Measurements from ENCODE around the gene EEF1A2. TPM values are rescaled to one million over a fixed set of nuclear protein-coding genes. Genes with fewer than 3 reads are reported as not detected.
A peak's percentile ranks its signal among the peaks of the same experiment; 100 is the strongest.

The EEF1A2 gene
- 0.44 TPM in 1 of 2 replicates, not detected in the other for total RNA-seq (2012; rRNA removed)

GRCh38 chr20:63498960-63499337, at the start of gene EEF1A2:
Gene EEF1A2, minus strand, starts transcription at chr20:63499083. Its CDS starts 1,320 bp downstream, at chr20:63497763.
- H3K4me1 ChIP-seq (ENCODE audit: control insufficient read depth, insufficient read depth, low read length), result peaks cover 7% of the 10 kb centered on the region
- no peak within 1 kb of the TSS for H3K9ac ChIP-seq (ENCODE audit: low read depth, low read length)
- peaks cover 44% of the 10 kb centered on the region for H3K27me3 ChIP-seq (ENCODE audit: control insufficient read depth, insufficient read depth, low read length)
- no peak within 1 kb of the TSS for H3K4me3 ChIP-seq (ENCODE audit: low read length)
- no peaks in the 10 kb centered on the region for H3K9me3 ChIP-seq (replicated peaks; ENCODE audit: low read length)
- H3K4me2 ChIP-seq (ENCODE audit: low read length), result peak within 1 kb of the TSS; percentile 41
- H3K36me3 ChIP-seq (ENCODE audit: insufficient read depth, low read length), result no peaks in the 10 kb centered on the region

- Histone ChIP-seq H3K36me3 (ENCODE audit: insufficient read depth, low read length) (no peaks in the 10 kb centered on the region), H3K4me1 (ENCODE audit: control insufficient read depth, insufficient read depth, low read length) (peaks cover 3% of the 10 kb centered on the region), H3K4me2 (ENCODE audit: low read length) (no peak overlapping the region), H3K9me3 (replicated peaks; ENCODE audit: low read length) (no peaks in the 10 kb centered on the region), H3K27me3 (ENCODE audit: control insufficient read depth, insufficient read depth, low read length) (peaks cover 56% of the 10 kb centered on the region), H3K9ac (ENCODE audit: low read depth, low read length) (no peak overlapping the region), H3K4me3 (ENCODE audit: low read length) (no peak overlapping the region)
Measured at GRCh38 chr20:63548542-63548941, 49.7 kb upstream of the EEF1A2 start.

GRCh38 chr20:63547725-63548480, 49.0 kb upstream of the EEF1A2 start, which contains the start of gene SRMS:
Gene SRMS, minus strand, starts transcription at chr20:63547749. Its CDS starts 286 bp downstream, at chr20:63547463.
- no peaks in the 10 kb centered on the region for H3K36me3 ChIP-seq (ENCODE audit: insufficient read depth, low read length)
- H3K9me3 ChIP-seq (replicated peaks; ENCODE audit: low read length), result no peaks in the 10 kb centered on the region
- no peak within 1 kb of the TSS for H3K9ac ChIP-seq (ENCODE audit: low read depth, low read length)
- no peak within 1 kb of the TSS for H3K4me2 ChIP-seq (ENCODE audit: low read length)
- H3K4me3 ChIP-seq (ENCODE audit: low read length), result no peak within 1 kb of the TSS
- peaks cover 54% of the 10 kb centered on the region for H3K27me3 ChIP-seq (ENCODE audit: control insufficient read depth, insufficient read depth, low read length)
- H3K4me1 ChIP-seq (ENCODE audit: control insufficient read depth, insufficient read depth, low read length), result peaks cover 3% of the 10 kb centered on the region

- Histone ChIP-seq H3K4me1 (ENCODE audit: control insufficient read depth, insufficient read depth, low read length) (peaks cover 3% of the 10 kb centered on the region), H3K9me3 (replicated peaks; ENCODE audit: low read length) (no peaks in the 10 kb centered on the region), H3K27me3 (ENCODE audit: control insufficient read depth, insufficient read depth, low read length) (peaks cover 53% of the 10 kb centered on the region), H3K9ac (ENCODE audit: low read depth, low read length) (no peak overlapping the region), H3K36me3 (ENCODE audit: insufficient read depth, low read length) (no peaks in the 10 kb centered on the region), H3K4me3 (ENCODE audit: low read length) (no peak overlapping the region), H3K4me2 (ENCODE audit: low read length) (no peak overlapping the region)
Measured at GRCh38 chr20:63546956-63547724, 48.3 kb upstream of the EEF1A2 start.

GRCh38 chr20:63546256-63546955, 47.5 kb upstream of the EEF1A2 start:
- H3K4me1 ChIP-seq (ENCODE audit: control insufficient read depth, insufficient read depth, low read length), result peaks cover 3% of the 10 kb centered on the region
- H3K9ac ChIP-seq (ENCODE audit: low read depth, low read length), result no peak overlapping the region
- H3K4me2 ChIP-seq (ENCODE audit: low read length), result no peak overlapping the region
- H3K9me3 ChIP-seq (replicated peaks; ENCODE audit: low read length), result no peaks in the 10 kb centered on the region
- H3K4me3 ChIP-seq (ENCODE audit: low read length), result no peak overlapping the region
- peaks cover 53% of the 10 kb centered on the region for H3K27me3 ChIP-seq (ENCODE audit: control insufficient read depth, insufficient read depth, low read length)
- no peaks in the 10 kb centered on the region for H3K36me3 ChIP-seq (ENCODE audit: insufficient read depth, low read length)

- no peaks in the 10 kb centered on the region for H3K36me3 ChIP-seq (ENCODE audit: insufficient read depth, low read length)
- H3K4me3 ChIP-seq (ENCODE audit: low read length), result no peak overlapping the region
- no peak overlapping the region for H3K9ac ChIP-seq (ENCODE audit: low read depth, low read length)
- peaks cover 3% of the 10 kb centered on the region for H3K4me1 ChIP-seq (ENCODE audit: control insufficient read depth, insufficient read depth, low read length)
- H3K27me3 ChIP-seq (ENCODE audit: control insufficient read depth, insufficient read depth, low read length), result peaks cover 49% of the 10 kb centered on the region
- H3K4me2 ChIP-seq (ENCODE audit: low read length), result no peak overlapping the region
- H3K9me3 ChIP-seq (replicated peaks; ENCODE audit: low read length), result no peaks in the 10 kb centered on the region
Measured at GRCh38 chr20:63545814-63546213, 46.9 kb upstream of the EEF1A2 start.

- no peak overlapping the region for H3K9ac ChIP-seq (ENCODE audit: low read depth, low read length)
- no peaks in the 10 kb centered on the region for H3K9me3 ChIP-seq (replicated peaks; ENCODE audit: low read length)
- no peak overlapping the region for H3K4me2 ChIP-seq (ENCODE audit: low read length)
- H3K27me3 ChIP-seq (ENCODE audit: control insufficient read depth, insufficient read depth, low read length), result peaks cover 48% of the 10 kb centered on the region
- peaks cover 9% of the 10 kb centered on the region for H3K4me1 ChIP-seq (ENCODE audit: control insufficient read depth, insufficient read depth, low read length)
- H3K36me3 ChIP-seq (ENCODE audit: insufficient read depth, low read length), result no peaks in the 10 kb centered on the region
- H3K4me3 ChIP-seq (ENCODE audit: low read length), result no peak overlapping the region
Measured at GRCh38 chr20:63544958-63545516, 46.2 kb upstream of the EEF1A2 start.

GRCh38 chr20:63544241-63544957, 45.5 kb upstream of the EEF1A2 start:
- Histone ChIP-seq H3K4me3 (ENCODE audit: low read length) (no peak overlapping the region), H3K4me1 (ENCODE audit: control insufficient read depth, insufficient read depth, low read length) (peaks cover 9% of the 10 kb centered on the region)

GRCh38 chr20:63543733-63544132, 44.9 kb upstream of the EEF1A2 start:
- Histone ChIP-seq H3K4me3 (ENCODE audit: low read length) (no peak overlapping the region), H3K9ac (ENCODE audit: low read depth, low read length) (no peak overlapping the region), H3K4me2 (ENCODE audit: low read length) (no peak overlapping the region), H3K36me3 (ENCODE audit: insufficient read depth, low read length) (no peaks in the 10 kb centered on the region), H3K4me1 (ENCODE audit: control insufficient read depth, insufficient read depth, low read length) (peaks cover 9% of the 10 kb centered on the region), H3K27me3 (ENCODE audit: control insufficient read depth, insufficient read depth, low read length) (peaks cover 39% of the 10 kb centered on the region), H3K9me3 (replicated peaks; ENCODE audit: low read length) (no peaks in the 10 kb centered on the region)

More at GRCh38 chr20:63544241-63544957, 45.5 kb upstream of the EEF1A2 start:
- Histone ChIP-seq H3K9ac (ENCODE audit: low read depth, low read length) (no peak overlapping the region), H3K4me2 (ENCODE audit: low read length) (no peak overlapping the region), H3K36me3 (ENCODE audit: insufficient read depth, low read length) (no peaks in the 10 kb centered on the region), H3K9me3 (replicated peaks; ENCODE audit: low read length) (no peaks in the 10 kb centered on the region), H3K27me3 (ENCODE audit: control insufficient read depth, insufficient read depth, low read length) (peaks cover 41% of the 10 kb centered on the region)

GRCh38 chr20:63543131-63543530, 44.2 kb upstream of the EEF1A2 start:
- Histone ChIP-seq H3K4me2 (ENCODE audit: low read length) (no peak overlapping the region), H3K4me1 (ENCODE audit: control insufficient read depth, insufficient read depth, low read length) (peaks cover 9% of the 10 kb centered on the region), H3K4me3 (ENCODE audit: low read length) (no peak overlapping the region), H3K9me3 (replicated peaks; ENCODE audit: low read length) (no peaks in the 10 kb centered on the region), H3K9ac (ENCODE audit: low read depth, low read length) (no peak overlapping the region), H3K36me3 (ENCODE audit: insufficient read depth, low read length) (no peaks in the 10 kb centered on the region), H3K27me3 (ENCODE audit: control insufficient read depth, insufficient read depth, low read length) (peaks cover 33% of the 10 kb centered on the region)
